HG02973 (cell line): ENCODE data around the gene MEN1.

Source experiments
- ATAC-seq: cut with Tn5 transposase; IDR thresholded peaks from one replicate; pipeline ENCODE4 v1.9.1; 2021; ENCODE audit warnings: moderate library complexity; ENCODE audit not compliant: unreplicated experiment

MEN1 gene

DNA sequence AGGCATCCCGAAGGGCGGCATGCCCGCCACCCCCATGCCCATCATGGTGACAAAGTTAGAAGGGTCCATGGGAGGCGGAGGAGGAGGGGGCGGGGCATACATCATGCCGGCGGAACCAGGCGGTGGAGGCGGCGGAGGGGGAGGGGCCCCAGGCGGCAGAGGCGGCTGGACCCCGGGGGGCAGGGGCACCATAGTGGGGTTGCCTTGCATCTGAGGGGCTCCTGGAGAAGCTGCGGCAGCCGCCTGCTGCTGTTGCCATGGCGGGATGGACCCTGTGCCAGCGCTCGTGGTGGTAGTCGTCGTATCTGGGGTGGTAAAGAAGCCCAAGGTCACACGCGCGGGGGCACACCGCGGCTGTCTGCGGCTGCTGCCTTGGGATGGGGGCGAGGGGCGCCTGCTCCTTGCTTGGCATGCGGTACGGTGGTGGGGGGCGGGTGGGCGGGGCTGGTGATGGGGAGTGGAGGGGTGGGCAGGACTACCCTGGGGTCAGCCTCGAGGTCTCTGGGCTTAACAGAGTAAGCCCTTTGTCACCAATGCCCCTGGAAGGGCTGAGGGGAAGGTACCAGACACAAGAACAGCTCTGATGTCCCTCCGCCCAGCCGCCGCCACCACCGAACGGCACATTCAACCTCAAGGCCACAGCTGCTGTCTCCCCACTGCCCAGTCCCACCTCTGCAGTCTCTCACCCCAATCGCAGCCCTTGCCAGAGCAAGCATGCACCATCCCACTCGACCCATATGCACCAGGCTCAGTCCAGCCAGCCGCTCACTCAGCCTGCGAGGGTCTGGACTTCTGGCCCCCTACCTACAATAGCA, 44.3 kb downstream of the MEN1 start:
- ATAC-seq = no peak

DNA sequence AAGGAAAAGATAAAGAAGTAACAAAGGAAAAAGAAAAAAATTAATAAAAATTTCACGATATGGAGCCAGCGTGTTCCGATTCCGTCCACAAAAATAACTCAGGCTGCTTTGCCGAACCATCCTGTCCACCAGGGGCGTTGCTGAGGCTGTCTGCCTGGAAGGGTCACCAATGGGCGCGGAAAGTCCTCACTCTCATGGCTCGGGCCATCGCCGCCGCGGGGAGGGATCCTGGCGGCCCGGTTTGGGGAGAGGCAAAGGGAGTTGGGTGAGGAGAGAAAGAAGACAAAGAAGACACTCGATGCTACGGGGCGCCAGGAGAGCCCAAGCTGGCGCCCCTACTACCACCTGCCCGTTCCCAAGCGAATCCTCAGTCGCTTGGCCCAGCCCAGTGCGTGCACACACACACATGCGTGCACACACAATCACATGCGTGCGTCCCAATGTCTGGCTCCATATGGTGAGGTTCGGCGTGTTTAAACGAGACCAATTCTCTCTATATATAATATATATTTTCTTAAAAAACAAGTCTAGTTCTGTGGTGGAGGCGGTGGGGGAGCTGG, 45.0 kb downstream of the MEN1 start:
- no peak for ATAC-seq

DNA sequence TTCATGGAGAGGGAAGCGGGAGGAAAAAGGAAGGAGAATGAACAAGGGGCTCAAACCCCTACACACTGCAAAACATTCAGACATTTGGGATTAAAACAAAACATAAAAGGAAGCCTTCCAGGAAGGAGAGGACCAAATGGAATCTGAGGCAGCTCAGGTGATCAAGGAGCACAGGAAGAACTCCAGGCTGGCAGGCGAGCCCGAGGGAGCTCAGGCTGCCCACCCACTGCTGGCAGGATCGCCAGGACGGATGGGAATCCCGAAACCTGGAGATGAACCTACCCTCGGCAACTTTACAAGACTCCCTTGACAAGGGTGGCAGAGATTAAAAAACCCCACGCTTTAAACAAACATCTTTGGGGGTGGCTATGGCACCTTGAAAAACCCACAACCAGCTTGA, 45.6 kb downstream of the MEN1 start:
- ATAC-seq = no peak

DNA sequence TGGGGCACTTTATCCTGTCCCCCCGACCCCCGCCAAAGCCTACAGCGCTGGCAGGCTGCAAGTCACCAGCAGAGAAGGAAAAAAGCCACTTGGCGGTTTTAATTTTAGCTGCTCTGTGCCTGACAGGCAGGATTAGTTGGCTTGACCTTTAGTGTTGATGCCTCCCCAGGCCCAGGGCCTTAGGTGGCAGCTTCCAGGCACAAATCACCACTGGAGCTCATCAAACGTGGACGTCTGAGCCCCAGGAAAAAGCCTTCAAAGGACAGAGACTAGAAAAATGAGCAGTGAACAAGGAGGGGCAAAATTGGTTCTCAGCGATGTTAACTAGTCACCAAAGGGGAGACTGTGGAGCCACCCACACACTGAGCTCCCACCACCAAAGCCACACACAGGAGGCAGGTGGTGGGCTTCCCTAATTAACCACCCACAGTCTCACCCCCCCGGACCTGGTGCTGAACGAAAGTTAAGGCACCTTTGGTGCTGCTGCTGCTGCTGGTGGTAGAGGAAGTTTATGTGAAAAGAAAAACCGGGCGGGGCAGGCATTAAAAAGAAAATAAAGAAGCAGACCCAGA, 46.2 kb downstream of the MEN1 start:
- ATAC-seq = no peak

DNA sequence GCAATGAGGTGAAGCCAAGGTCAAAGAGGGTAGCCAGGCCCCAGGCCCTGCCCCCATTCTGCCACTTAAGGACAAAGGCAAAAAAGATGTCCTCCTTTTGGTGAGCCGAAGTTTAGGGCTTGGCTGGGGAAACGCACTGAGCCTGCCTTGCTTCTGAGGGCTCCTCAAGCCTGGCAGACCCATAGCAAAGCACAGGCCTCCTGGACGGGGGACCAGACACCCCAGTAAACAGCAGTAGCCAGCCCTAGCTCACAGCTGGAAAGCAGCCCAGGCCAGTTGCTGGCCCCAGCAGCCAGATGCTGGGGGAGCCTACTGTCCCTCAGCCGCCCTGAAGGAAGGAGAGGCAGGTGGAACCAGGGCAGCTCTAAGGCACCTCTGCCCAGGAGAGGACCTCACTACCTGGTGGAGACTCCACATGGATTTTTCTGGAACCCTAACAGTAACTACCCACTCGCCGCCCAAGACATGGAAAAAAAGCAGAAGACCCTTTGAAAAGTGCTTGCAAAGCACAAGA, 46.8 kb downstream of the MEN1 start:
- no peak for ATAC-seq

DNA sequence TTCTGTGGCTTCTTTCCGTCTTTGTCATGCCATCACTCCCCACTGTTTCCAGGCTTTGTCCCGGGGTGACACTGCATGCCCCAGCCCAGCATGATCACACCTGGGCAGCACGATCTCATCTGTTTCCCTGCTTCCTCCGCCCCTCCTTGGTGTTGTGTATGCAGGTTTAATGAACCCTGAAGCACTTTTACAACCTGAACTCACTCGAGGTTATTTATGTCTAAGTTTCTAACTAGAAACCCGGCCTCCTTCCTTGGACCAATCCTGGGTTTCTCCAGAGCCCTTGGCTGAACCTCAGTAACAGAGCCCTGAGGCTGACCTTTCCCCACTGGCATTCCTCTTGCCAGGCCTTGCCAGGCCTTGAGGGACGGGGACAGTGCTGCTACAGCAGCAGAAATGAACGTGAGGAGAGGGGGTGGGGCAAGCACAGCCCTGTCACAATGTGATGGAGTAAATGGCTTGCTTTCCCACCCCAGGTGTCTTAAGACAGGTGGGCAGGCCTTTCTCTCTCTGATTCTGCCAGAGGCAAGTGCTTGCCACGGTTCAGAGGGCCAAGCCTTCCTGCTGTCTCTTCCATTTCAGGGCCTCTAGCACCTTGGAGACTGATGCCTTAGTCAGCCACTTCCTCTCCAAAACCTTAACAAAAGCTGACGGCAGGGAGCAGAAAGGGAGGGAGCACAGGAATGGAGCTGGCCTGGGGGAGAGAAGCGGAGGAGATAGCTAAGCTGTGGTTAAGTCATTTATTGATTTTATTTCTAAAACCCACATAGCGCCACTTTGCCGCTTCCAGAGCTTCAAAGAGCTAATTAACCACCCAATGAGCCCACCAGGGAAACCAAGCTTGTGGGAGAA, 47.5 kb downstream of the MEN1 start:
- no peak for ATAC-seq

DNA sequence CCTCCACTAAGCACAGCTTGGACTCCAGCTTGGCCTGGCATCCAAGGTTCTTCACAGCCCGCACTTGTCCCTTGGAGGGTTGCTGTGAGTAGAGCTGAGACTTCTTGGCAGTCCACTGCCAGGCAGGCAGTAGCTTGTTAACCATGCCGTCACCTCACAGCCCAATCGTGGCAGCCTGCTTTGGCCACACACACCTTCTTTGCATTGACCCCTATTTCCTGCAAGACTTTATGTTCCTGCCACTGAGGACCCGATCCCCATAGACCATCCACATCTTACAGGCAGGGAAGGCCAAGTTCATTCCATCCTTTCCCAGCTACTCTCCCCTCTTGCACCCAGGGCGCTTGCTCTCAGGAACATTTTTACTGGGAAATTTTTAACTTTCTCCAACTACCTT, 48.1 kb downstream of the MEN1 start:
- ATAC-seq = no peak

DNA sequence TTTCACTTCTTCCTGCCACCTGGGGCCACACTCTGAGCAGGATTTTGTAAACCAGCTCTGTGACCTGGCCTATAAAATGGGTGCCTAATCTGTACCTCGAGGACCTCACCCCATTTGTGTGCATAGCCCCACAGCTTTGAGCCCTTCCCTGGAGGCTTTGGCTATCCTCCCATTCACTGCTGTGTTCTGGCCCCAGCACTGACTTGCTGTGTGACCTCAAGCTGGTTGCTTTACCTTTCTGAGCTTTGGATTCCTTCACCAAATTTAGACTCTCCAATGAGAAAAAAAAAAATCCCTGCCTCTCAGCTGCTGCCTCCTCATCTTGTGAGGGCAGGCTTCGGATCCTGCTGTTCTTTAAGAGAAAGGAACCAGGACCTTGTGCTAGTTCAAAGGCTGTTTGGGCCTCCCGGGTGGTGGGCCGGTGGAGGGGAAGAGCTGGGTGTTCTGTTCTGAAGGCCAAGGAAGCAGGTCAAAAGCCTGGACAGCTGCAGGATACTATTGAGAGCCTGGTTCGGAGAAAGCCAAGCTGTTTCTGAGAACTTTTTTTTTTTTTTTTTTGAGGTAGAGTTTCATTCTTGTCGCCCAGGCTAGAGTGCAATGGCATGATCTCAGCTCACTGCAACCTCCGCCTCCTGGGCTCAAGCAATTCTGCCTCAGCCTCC, 49.5 kb downstream of the MEN1 start:
- ATAC-seq = no peak

DNA sequence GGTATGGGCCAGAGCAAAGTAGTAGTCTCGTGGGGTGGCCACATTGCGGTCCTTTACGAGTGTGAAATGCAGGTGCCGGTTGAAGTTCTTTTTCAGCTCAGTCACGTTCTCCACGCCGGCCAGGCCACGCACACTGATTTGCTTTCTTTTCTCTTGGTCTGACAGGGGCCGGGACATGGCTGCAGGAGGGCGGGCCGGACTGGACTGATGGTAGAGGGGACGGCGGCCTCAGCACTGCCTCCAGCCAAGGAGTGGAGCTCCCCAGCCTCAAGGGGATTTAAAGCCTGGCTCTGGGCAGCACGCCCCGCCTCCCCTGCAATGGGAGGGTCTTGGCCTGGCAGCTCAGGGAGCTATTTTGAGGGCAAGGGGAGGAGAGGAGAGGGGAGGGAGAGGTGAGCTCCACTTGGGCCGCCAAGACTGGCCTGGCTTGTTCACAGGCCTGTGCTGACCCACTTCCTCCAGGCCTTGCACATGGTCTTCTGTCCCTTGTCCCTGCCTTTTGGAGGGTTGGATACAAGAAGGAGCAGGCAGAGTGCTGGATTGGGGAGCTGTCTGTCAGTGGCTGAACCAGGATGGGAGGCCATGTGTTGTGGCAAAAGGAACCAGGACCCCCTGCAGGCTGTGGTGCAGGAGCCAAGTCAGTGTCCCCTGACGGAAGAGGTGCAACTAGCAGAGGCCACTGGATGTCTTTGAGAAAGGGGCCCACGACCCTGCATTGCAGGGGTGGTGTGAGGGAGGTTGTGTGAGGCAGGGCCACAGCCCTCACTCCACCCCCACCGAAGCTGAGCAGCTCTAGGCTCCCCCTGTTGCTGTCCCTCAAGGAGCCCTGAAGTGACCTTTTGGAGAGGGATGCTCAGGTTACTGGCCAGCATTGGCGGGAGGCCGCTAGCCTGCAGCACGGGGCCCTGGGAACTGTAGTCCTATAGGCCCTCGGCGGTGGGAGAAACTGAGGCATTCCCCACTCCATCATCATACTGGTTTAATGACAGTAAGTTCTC, 50.3 kb downstream of the MEN1 start, which contains the start of gene PYGM:
TSS of gene PYGM (minus strand) at position 253 of the 998 bp plus-strand sequence. CDS start at position 177, 76 bp downstream.
- no peak for ATAC-seq

DNA sequence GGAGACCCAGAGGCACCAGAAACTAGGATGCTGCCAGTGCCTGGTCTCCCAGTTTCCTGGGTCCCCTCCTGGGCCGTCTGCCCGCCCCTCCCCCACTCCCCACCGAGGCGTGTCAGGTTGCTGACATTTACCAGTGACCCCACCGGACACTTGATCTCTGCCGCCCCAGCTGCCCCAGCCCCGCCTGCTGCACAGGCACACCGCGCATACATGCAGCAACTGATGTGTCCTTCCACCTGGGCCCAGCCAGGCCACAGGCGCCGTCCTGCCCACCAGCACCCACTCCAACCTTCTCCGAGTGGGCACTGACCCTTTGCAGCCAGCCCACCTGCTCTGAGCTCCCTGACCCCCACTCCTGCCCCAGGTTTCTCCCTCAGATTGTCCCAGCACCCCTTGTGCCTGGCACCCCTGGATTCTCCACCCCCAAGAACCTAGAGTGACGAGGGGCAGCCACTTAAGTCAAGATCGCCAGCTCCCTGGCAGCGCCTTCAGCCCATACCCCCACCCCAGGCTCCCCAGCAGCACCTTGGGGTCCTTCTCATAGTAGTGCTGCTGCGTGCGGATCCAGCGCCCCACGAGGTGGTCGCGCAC, 51.1 kb downstream of the MEN1 start:
- no peak for ATAC-seq

DNA sequence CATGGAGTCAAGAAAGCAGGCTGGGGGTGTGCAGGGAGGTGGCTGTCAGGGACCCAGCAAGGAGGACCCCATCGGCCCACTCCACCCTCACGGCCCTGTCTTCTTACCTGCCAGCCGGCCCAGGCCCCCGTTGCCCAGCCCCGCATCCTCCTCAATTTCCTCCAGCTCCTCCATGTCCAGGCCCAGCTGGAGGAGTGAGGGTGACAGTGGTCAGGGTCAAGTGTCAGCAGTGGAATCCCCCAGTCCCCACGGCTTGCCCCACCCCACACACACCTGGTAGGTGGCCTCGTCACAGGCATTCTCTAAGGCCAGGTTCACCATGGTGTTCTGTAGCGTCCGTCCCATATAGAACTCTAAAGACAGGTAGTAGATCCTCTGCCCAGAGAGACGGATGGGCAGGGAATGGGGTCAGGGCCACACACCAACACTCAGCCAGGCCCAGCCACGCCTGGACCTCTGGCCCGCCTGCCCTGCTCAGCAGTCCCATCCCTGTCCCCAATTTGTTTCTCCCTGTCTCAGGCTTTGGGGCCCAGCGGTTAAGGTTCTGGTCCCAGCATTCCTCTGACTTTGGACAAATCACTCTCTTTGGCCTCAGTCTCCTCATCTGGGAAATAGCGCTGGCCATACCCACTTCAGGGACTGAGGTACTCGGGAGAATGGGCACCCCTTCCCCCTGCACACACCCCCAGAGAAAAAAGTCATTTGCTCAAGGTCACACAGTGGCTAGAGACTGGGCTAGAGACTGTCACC, 51.8 kb downstream of the MEN1 start:
- ATAC-seq = no peak

DNA sequence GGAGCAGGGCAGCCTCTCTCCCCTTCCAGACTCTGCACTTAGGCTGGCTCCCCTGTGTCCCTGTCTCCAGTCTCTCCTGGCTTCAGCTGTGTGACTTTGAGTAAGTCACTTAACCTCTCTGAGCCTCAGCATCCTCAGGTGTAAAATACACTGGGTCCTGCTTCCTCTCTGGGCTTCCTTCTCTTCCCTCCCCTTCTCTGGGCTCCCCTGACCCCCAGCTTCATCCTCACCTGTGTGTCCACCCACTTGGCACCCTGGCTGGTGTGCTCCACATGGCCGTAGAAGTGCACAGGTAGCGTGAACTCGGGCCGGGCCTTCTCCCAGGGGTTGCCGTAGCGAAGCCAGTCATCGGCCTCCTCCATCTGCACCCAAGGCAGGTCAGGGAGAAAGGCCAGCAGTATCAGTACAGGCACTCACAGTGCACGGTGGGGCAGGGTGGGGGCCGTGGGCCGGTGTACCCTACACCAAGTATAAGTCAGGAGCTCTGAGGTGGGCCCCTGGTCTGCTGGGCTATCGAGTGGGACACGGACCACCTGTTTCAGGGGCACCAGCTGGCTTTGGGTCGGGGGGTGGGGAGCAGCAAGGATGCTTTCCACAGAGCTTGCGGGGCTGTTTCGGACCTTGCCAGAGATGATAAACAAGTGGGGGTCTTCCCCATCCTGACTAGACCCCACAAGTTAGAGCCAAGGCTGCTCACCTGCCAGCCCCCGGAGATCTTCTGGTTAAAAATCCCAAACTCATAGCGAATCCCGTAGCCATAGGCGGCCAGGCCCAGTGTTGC, 52.6 kb downstream of the MEN1 start:
- ATAC-seq = no peak

DNA sequence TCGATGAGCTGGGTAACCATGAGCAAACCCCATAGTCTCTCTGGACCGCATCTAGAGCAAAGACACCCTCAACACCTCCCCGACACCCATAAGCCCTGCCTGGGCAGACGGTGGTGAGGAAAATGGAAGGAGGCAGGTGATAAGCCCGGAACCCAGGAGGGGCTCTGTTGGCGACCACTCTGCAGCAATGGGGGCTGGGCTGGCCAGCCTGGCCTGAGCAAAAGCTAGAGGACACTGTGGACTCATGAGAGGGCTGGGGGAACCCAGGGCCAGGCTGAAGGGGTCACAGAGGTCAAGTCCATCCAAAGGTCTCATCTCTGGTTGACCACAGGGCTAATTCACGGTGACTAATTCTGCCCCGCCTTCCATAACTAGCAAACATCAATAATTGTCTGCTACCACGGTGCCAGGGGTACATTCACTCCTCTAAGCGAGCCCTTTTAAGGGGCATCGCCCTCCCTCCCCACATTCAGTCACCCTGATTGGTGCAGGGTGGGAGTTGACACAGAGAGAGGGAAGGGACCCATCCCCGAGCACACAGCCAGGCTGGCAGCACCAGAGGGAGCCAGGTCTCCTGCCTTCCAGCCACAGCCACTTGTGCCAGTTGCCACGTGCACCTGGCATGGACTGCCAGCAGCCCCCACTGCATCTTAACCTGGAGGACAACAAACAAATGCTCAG, 54.5 kb downstream of the MEN1 start:
- no peak for ATAC-seq

DNA sequence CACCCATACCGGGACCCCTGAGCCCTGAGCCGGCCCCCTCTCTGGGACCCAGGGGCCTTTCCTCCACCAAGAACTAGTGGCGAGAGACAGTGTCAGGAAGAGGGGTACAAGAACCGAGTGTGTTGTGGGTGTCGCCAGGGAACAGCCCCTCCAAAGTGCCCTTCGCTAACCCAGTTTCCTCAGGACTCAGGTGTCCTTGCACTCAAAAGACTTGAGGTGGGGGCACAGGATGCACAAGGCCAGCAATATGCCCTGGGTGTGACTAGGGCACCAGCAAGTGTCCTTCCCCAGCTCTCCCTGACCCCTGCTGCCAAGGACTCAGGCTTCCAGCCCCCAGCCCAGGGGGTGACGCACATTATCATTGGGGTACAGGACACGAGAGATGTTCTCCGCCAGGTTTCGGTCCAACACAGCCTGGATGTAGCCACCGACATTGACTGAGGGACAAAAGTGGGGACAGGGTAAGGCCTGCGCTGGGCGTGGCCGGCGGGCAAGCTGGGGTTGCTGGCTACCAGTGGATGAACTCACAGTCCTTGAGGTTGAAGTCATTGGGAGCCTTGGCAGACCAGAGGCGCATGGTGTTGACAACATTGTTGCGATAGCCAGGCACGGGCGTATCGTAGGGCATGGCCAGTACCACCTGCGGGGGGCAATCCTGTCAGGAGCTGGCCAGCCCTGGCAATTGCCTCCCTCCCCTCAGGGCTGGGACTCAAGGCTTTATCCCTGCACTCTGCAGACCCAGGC, 55.3 kb downstream of the MEN1 start:
- no peak for ATAC-seq

DNA sequence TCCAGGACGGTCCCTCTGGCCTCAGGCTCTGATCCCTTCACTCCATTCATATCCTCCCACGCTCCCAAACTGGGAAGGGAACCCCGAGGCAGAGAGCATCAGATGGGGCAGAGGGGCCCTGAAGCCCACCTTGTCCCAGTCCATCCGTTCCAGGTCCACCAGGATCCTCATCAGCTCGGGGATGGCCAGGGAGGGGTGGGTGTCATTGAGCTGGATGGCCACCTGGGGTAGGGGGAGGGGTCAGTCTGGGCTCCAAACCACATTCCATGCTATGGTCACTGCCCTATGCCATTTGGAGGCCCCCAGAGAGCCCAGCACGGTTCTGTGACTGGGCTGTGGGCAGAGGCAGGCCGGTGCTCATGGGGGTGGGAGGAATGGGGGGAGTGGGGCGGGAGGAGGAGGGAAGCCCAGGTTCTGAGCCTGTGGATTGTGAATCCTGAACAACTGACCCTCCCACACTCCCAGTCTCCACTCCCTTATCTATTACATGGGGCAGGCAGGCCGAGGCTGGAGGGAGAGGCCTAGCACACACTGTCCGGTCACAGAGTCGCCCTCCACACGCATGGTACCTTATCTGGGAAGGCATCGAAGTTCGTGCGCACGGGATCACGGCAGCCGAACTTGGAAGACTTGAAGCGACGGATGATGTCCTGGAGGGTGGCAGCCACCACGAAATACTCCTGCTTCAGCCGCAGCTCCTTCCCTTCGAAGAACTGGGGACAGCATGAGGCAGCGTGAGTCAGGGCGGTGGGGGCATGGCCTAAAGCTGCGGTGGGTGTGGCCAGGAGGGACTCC, 56.0 kb downstream of the MEN1 start:
- no peak for ATAC-seq
